ENCODE results near the gene ABCD2.
"Not testable (repeated sequence)": the region's sequence is repeated elsewhere in the genome, so short reads cannot be mapped to it uniquely, and the experiment has no call there.

Gene ABCD2

DNA sequence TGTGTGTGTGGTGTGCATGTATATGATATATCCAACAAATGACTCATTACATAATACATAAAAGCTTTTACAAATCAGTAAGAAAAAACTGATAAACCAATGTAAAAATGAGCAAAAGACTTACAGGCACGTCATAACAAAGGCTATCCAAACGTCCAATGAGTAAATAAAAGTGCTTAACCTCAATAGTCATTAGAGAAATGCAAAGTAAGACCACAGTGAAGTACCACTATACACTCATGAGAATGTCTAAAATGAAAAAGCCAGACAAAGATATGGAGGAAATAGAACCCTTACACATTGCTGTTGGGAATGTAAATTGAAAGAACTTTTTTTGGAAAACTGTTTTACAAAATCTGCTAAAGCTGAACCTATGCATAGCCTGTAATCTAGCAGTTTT, 7.8 kb downstream of the ABCD2 start:
- no peak for DNase-seq

DNA sequence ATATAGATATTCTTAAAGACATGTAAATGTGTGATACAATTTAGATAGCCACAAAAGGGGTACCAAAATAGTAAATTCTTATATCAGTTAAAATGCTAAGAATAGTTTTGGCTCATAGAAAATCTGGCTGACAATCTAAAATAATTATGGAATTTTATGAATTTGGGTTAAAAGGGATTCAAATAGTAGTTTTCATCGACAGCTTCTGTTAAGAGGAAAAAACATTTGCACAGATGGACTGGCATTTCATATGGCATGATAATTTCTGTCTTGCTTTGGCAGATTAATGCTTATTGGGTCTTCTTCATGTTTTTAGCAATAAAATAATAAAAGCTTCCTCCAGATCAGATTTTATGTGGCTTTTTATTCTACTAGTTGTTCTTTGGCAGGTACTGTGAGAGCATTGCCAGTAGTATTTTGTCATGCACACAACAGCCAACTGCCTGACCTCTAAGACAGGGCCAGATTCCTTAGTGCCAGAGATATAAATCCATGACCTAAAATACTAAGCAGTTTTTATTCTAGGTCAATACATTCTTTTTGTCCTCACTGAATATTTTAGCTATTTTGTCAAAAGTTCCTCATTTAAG, 9.1 kb downstream of the ABCD2 start:
- no peak for DNase-seq

DNA sequence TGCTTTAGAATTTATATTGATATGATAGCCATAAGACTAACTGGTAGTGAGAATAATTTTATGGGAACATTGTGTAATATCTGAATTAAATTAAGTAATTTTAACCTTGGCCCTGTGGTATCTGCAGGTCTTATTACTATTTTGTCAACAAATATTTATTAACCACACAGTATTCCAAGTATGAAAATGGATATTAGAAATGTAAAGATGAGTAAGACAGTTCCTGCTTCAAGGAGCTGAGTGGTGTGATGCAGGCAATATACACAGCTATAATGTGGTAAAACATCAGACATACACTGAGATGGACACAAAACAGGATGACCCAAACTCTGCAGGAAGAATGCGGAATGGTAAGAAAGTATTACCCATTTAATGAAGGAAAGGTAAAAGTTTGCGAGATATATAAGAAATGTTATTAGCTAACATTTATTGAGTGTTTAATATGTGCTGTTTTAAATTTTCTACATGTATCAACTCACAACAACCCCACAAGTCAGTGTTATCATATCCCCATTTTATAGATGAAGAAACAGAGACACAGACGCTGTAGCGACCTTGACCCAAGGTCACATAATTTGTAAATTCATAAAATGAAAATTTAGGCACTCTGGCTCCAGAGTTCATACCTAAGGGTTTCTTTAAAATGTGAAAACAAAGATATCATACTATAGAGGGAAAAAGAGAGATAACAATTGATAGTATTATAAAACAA, 12.7 kb downstream of the ABCD2 start:
- no peak for DNase-seq

DNA sequence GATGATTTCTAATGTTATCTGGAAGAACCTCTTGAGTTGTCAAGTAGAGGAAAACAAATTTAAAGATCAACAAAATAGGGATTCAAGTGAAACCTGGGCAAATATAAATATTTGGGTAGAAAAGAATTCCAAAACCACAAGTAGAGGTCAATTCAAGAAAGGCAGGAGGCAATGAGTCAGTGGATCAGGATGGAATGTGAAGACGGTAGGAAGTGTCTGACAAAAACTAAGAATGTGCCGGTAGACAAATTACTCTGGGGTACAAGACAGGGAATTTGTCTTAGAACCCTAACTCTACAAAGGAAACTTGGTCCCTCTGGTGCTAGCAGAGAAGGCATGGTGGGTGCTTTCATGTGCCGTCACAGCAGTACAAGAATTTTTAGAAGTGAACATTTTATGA, 13.6 kb downstream of the ABCD2 start:
- no peak for DNase-seq

DNA sequence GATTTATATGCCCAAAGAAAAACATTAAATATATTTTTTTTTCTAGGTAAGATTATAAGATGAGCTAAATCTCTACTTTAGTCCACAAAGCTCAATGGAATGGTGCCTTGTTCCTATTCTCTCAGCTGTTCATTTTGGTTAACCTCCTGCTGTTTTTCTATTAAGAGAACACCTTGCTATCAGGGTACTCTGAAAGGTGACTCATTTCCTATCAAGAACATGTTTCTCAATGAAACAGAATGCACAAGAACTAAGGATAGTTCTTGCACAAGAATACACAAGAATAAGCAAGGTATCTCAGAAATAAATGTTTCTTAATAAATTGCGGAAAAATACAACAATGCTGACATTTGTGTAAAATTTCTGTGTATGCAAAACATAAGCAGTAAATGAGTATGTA, 14.1 kb downstream of the ABCD2 start:
- DNase-seq = no peak

DNA sequence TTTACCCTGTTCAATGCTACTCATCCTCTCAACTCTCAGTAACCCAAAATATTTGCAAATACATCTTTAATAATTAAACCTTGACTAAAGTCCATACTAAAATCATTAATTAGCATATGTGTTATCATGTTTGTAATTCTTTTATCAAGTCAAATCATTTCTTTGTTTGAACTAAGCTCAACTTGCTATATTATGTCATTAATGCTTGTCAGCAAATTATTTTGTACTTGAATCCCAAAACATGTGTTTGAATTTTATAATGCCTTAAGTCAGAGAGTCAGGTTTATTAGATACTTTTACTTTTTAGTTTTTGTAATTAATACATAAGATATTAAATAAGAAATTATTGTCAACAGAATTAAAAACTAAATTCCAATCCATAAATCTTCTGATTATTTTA, 16.5 kb downstream of the ABCD2 start:
- DNase-seq = no peak

DNA sequence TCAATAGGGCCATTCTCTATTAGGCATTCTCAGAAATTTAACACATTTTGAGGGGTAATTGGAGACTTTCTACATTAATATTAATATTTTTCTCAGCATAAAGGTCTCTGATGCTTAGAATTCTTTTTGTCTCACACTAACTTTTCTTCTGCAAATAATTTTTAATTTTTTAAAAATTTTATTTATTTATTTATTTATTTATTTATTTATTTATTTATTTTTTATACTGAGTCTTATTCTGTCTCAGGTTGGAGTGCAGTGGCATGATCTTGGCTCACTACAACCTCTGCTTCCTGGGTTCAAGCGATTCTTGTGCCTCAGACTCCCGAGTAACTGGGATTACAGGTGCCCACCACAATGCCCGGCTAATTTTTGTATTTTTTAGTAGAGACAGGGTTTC, 17.7 kb downstream of the ABCD2 start:
- DNase-seq = not testable (repeated sequence)

DNA sequence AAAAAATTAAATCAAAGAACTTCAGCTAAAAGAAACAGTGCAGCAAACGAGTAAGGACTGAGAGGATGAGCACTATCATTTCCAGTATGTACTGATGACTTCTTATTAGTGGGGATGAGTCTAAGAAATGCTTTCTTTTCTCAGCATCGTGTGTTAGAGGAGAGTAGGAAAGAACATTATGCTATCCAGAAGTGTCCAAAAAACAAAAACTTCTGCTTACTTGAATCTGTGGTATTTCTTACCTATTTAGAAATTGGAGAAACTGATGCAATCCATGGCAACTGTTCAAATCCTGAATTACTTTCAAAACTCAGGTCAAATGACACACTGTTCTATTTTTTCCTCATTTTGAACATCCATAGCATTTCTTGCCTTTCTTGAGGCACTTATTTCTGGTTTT, 23.7 kb downstream of the ABCD2 start:
- no peak for DNase-seq

DNA sequence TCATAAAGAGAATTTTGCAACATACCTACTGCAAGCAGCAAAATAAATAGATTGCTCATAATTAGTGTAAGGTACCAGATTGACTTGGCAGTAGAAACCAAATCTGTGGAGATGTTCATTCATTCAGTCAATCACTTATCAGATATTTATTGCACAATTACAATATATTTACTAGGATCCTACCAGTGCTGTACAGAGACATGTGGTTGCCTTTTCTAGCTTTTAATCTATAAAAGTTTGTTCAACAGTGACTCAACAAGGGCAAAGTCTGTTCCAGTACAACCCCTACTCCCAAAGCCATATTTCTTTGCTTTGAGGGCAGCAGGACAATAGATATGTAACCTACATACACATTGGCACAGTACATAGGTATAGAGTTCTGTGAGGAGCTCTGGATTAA, 27.3 kb downstream of the ABCD2 start:
- DNase-seq = no peak

DNA sequence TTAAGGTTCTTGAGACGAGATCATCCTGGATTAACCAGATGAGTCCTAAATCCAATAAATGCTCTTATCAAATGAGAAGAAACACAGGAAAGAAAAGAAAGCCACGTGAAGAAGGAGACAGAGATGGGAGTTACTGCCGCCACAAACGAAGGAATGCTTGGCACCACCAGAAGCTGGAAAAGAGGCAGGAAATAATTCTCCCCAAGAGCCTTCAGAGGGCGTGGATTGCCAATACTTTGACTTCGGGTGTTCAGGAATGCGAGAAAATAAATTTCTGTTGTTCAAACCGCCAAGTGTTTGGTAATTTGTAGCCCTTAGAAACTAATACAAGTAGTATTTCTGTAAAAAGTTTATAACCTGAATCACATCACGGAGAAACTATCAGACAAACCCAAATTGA, 31.3 kb downstream of the ABCD2 start:
- DNase-seq = no peak

DNA sequence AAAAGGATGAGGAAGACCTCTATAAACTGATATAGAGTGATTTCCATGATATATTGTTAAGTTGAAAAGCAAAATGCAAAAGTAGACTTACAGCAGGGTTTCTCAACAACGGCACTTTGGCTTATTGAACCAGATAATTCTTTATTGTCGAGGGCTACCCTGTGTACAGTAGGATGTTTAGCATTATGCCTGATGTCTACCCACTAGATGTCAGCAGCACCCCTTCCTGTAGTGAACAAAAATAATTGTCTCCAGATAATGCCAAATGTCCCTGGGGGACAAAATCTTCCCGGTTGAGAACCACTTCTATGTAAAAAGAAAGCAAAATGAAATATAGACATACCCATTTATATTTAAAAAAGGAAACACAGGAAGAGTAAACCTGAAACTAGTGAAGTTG, 32.4 kb downstream of the ABCD2 start:
- no peak for DNase-seq

DNA sequence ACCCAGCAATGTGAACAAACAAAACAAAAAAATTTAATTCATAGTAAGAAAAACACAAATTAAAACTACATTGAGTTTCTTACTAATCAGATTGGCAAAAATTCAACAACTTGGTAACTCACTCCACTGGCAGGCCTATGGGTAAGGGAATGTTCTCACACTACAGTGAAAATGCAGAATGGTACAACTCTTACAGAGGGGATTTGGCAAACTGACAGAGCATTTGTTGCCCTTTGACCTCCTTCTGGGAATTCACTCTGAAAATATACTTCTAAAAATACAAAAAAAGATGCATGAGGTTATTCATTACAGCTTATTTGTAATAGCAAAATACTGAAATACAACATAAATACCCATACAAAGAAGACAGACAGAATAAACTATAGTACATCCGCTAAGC, 32.8 kb downstream of the ABCD2 start:
- no peak for DNase-seq

DNA sequence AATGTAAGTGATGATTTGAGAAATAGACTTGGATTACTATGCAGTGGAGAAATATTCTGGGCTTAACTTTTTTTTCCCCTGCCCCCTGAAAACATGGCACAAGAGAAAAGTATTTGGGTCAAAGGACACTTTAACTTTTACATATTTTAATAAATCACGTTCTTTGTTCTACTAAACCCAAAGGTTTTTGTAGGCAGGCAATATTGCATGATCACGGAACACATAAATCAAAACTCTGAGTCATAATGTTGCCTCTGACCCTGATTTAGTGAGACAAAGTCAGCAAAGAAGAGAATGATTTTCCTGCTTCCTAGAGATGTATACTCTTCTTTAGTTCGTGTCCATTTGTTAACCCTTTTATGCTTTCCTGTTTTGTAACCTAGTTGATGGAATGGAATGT, 38.0 kb downstream of the ABCD2 start:
- DNase-seq = no peak

DNA sequence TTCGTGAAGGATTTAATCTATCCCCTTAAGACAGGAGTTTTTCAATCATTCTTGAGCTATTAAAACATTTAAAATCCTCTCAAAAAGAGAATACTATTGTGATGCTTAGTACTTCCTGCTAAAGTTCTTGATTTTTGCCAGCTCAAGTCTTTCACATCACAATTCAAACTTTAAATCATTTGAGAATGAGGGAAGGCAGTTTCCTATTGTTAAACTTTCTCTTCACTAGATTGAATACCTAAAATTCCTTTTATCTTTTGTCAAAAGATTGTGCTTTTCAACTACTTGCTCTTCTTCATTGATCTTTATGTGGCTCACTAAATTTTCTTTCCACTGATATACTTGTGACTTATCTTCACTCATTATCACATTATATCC, 44.1 kb downstream of the ABCD2 start:
- DNase-seq = no peak

DNA sequence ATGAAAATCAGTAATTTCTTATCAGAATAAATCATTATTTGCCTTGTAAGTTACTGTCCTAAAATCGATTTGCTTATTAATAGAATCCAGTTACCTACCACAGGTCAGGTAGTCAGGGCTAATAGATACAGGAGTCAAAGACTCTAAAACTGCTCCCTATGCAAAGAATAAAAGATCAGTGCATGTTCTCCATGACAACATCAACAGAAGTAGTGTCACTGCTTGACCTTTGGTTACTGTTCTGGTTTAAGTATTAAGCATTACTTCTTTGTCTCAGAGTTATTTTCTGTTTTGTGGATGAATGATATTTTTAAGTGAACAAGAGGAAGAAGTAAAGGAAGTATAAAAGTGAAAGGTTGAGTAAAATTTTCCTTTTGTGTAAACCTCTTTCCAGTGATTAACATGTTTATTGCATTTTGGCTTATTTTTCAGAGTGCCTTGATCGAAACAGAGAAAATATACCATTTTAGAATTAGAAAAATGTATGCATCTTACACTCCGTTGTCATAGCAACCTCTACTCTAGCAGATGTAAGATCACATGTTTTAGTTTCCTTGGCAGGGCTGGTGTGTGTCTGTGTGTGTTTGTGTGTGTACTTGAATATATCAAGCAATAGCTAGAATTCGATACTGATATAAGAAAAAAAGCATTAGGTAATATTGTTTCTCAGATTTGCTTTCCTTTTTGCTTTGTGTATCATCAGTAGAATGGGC, 44.7 kb downstream of the ABCD2 start:
- DNase-seq = no peak

DNA sequence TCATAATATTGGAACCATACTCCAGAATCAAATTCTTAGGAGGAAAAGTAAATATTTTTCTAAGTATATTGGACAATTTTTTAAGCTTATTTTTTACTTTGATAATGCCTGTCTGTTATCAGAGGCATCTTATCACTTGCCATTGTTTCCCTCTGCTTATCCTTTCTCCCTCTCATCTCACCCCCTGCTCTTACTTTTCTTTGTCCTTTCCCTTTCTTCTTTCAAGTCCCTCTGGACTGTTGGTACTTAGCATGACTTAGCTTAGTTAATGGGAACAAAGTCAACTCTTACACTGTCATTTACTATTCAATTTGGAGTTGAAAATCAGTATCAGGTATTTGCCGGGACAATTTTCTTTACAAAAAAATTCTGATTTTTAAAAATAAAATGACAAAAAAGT, 45.2 kb downstream of the ABCD2 start:
- no peak for DNase-seq

DNA sequence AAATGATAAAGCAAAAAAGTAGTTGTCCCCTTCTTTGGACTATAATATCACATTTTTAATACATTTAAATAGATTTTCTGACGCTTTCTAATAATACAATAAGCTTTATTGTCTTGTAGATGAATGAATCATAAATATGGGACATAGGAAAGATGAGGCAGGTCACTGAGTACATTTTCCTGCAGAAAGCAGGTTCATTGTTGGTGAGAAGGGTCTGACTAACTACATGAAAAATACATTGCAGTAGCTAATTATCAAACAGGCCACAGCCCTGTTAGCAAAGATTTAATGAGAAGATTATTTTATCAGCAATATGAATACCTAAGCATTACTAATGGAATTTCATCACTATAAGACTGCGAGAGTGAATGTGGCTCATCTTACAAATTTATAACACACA, 45.6 kb downstream of the ABCD2 start:
- no peak for DNase-seq

DNA sequence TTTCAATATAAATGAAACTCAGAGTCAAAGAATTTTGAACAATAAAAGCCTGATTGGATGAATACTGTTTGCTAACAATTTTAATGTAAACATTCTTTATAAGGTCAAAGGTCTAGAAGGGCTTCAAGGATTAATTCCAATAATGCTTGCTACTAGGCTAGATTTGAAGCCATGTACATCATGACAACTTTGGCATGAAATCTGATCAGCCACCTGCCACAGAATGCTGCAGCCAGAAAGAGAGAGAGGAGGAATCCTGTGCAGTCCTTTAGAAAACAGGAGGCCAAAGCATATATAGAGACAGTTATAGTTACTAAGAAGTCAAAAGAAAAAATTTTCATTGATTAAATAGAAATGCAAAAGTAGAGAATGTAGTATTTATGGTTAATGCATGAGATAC, 47.1 kb downstream of the ABCD2 start:
- DNase-seq = no peak

DNA sequence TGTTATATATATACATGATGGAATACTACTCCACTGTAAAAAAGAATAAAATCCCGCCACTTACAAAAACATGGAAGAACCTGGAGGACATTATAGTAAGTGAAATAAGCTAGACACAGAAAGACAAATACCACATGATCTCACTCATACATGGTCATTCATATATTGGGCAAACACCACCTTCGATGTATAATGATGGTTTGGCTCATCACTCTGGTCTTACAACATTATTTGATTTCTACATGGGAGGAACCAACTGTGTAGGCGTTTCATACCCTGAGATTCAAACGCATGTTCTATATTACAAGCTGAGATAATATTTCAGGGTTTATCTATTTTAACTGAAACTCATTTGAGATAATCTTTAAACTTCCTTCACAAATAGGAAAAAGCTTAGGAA, 48.3 kb downstream of the ABCD2 start:
- no peak for DNase-seq

DNA sequence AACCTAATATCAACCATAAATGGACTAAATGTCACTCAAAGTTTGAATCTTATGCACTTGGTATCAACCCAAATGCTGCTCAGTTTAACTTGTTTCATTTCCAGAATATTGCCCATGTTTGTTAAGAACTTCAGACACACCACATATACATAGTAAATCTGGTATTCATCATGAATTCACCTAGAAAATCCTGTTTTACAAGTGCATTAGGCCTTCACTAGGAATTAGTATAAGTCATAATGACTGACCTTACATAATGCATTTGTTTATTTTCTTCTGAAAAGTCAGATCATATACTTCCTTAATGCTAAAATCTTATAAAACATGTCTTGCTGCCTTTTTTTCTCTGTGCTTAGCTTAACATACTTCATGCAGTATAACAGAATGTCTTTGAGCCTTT, 66.1 kb downstream of the ABCD2 start:
- no peak for DNase-seq

DNA sequence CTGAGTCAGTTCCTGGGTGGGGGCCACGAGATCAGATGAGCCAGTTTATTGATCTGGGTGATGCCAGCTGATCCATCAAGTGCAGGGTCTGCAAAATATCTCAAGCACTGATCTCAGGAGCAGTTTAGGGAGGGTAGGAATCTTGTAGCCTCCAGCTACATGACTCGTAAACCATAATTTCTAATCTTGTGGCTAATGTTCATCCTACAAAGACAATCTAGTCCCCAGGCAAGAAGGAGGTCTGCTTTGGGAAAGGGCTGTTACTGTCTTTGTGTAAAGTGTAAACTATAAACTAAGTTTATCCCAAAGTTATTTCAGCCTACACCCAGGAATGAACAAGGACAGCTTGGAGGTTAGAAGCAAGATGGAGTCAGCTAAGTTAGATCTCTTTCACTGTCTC, 75.4 kb downstream of the ABCD2 start:
- not testable (repeated sequence) for DNase-seq

DNA sequence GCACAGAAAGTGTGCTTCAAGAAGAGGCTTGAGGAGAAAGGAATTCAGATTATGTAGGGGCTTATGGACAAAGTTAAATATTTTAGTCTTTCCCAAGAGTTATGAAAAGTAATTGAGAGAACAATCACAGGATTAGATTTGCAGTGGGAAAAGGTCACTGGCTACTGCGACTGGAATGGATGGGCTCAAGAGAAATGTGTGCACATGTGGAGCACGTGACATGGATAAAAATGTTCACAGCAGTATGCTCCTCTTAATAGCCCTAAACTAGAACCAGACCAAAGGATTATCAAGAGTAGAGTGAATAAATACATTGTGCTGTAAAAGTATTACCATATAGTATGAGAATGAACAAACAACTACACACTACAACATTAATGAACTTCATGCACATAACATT, 78.1 kb downstream of the ABCD2 start:
- no peak for DNase-seq

DNA sequence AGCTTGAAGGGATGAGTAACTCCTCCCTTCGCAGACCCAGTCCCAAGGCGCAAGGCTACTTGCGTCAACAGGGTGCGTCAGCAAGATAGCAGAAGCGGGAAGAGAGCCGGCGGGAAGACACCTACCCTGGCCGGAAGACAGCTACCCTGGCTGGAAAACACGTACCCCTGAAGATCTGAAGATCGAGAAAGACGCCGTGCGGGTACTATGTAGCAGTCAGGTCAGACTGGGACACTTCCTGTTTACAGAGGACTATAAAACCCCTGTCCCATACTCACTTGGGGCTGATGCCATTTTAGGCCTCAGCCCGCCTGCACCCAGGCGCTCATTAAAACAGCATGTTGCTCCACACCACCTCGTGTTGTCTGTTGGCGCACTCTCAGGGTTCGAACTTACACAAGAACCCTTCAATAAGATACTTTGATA, 80.9 kb downstream of the ABCD2 start:
- no peak for DNase-seq

DNA sequence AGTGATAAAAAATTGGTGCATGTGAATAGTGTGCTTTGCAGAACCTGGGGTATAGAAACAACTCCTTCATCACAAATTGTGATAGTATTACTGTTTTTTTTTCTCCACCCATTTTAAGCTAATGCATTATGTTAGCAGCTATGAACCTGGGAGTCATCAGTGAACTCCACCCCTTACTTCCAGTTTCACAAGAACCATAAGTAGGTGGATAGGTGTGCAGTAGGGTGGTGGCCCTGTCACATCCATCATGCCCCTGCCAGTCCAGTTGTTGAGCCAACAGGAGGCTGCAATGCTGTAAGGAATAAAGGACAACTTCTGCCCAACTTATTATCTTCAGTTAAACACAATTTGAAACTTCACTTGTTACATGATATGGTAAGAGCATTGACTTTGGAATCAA, 85.7 kb downstream of the ABCD2 start:
- no peak for DNase-seq

DNA sequence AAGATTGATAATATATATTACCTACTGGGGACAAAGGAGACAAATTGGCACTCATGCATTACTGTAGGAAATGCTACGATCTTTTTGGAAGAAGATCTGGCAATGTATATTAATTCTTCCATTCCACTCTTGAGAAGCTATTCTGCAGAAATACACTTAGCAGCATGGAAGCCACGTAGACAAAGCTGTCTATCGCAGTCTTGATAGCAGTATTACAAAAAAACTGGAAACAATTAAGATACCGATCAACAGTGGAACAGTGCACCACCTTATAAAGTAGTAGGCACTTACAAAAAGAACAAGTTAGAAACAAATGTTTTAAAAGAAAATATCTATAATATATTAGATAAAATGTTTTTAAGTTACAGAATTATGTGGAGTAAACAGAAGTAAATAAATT, 87.2 kb downstream of the ABCD2 start:
- DNase-seq = no peak

Measured in inflammatory macrophage treated with lipopolysaccharide for 4 hours (primary cell).